ENCODE measurements around the gene TMPRSS11A.

TMPRSS11A gene

DNA sequence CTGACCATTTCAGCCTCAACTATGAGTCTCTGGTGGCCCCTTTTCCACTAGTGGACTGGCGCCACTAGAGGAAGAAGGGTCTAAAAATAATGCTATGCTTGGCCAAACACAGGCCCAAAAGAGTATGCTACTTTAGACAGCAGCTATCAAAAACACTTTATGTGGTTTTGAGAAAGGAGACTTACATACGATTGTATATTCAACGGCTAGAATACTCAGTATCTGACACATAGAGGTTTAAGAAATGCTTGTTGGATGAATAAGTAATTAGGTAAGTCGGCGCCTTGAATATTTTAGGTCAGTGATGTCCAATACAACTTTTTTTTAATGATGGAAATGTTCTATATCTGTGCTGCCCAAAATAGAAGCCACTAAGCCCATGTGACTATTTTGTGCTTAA lies 25.7 kb upstream of the TMPRSS11A start:
- Histone ChIP-seq H2AFZ (ENCODE audit: low read depth, low read length) (no peak overlapping the region), H3K79me2 (ENCODE audit: low read length) (no peaks in the 10 kb centered on the region), H4K20me1 (ENCODE audit: insufficient read depth, low read length) (no peaks in the 10 kb centered on the region), H3K9me3 (ENCODE audit: insufficient read depth, low read length) (no peaks in the 10 kb centered on the region), H3K36me3 (replicated peaks; ENCODE audit: low read depth, low read length) (no peaks in the 10 kb centered on the region), H3K4me1 (ENCODE audit: low read length) (no peaks in the 10 kb centered on the region), H3K27me3 (ENCODE audit: low read depth, low read length) (0 out of 2 replicates have a peak, but pooled peaks cover 3% of the 10 kb centered on the region), H3K4me3 (ENCODE audit: low read length) (no peak overlapping the region), H3K4me2 (ENCODE audit: low read length) (no peak overlapping the region), H3K27ac (ENCODE audit: low read length) (no peak overlapping the region), H3K9ac (ENCODE audit: low read length) (no peak overlapping the region)
- no peak for TF ChIP-seq EZH2phosphoT487 (IDR thresholded peaks at IDR 0.05; ENCODE audit: low read depth)
- TF ChIP-seq, protein P1, sequence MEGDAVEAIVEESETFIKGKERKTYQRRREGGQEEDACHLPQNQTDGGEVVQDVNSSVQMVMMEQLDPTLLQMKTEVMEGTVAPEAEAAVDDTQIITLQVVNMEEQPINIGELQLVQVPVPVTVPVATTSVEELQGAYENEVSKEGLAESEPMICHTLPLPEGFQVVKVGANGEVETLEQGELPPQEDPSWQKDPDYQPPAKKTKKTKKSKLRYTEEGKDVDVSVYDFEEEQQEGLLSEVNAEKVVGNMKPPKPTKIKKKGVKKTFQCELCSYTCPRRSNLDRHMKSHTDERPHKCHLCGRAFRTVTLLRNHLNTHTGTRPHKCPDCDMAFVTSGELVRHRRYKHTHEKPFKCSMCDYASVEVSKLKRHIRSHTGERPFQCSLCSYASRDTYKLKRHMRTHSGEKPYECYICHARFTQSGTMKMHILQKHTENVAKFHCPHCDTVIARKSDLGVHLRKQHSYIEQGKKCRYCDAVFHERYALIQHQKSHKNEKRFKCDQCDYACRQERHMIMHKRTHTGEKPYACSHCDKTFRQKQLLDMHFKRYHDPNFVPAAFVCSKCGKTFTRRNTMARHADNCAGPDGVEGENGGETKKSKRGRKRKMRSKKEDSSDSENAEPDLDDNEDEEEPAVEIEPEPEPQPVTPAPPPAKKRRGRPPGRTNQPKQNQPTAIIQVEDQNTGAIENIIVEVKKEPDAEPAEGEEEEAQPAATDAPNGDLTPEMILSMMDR (IDR thresholded peaks at IDR 0.05; ENCODE audit: low read depth, low read length): no peak

DNA sequence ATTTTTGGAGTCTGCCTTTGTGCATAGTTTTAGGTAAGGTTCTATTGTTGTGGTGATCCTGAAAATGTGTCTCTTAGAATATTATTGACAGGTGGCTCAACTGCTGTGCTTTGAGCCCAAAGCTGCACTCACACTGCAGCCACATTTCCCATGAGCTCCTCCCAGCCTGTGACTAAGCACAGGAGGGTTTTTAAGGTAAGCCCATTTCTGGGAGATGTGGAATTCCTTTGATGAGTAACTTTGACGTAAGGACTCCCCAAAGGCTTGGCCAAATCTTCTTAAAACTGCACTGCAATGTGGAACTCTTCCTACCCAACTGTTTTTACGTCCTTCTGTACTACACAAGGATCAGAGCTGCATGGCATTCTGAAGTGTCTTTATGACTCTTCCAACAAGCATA lies 20.0 kb upstream of the TMPRSS11A start:
- H3K9me3 ChIP-seq (ENCODE audit: insufficient read depth, low read length): no peaks in the 10 kb centered on the region
- H3K4me2 ChIP-seq (ENCODE audit: low read length): no peak overlapping the region
- H3K27ac ChIP-seq (ENCODE audit: low read length): no peak overlapping the region
- no peak overlapping the region for H2AFZ ChIP-seq (ENCODE audit: low read depth, low read length)
- H3K79me2 ChIP-seq (ENCODE audit: low read length): no peaks in the 10 kb centered on the region
- H3K4me1 ChIP-seq (ENCODE audit: low read length): no peaks in the 10 kb centered on the region
- H3K9ac ChIP-seq (ENCODE audit: low read length): no peak overlapping the region
- no peak overlapping the region for H3K4me3 ChIP-seq (ENCODE audit: low read length)
- 0 out of 2 replicates have a peak, but pooled peaks cover 3% of the 10 kb centered on the region for H3K27me3 ChIP-seq (ENCODE audit: low read depth, low read length)
- TF ChIP-seq, protein P1 (IDR thresholded peaks at IDR 0.05; ENCODE audit: low read depth, low read length): no peak
- no peaks in the 10 kb centered on the region for H4K20me1 ChIP-seq (ENCODE audit: insufficient read depth, low read length)
- no peaks in the 10 kb centered on the region for H3K36me3 ChIP-seq (replicated peaks; ENCODE audit: low read depth, low read length)

DNA sequence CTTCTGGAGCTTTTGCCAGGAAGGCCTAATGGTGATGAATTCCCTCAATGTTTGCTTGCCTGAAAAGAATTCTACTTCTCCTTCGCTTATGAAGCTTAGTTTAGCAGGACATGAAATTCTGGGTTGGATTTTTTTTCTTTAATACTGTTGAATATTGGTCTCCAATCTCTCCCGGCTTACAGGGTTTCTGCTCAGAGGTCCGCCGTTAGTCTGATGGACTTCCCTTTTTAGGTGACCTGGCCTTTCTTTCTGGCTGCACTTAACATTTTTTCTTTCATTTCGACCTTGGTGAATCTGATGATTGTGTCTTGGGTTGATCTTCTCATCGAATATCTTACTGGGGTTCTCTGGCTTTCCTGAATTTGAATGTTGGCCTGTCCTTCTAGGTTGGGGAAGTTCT lies 17.2 kb upstream of the TMPRSS11A start:
- Histone ChIP-seq H3K79me2 (ENCODE audit: low read length) (no peaks in the 10 kb centered on the region), H3K27ac (ENCODE audit: low read length) (no peak overlapping the region), H3K4me1 (ENCODE audit: low read length) (no peaks in the 10 kb centered on the region), H4K20me1 (ENCODE audit: insufficient read depth, low read length) (no peaks in the 10 kb centered on the region), H3K9me3 (ENCODE audit: insufficient read depth, low read length) (no peaks in the 10 kb centered on the region), H3K36me3 (replicated peaks; ENCODE audit: low read depth, low read length) (no peaks in the 10 kb centered on the region), H3K4me3 (ENCODE audit: low read length) (no peak overlapping the region), H3K4me2 (ENCODE audit: low read length) (no peak overlapping the region), H2AFZ (ENCODE audit: low read depth, low read length) (no peak overlapping the region), H3K9ac (ENCODE audit: low read length) (no peak overlapping the region), H3K27me3 (ENCODE audit: low read depth, low read length) (0 out of 2 replicates have a peak, but pooled peaks cover 3% of the 10 kb centered on the region)
- TF ChIP-seq, protein P1 (IDR thresholded peaks at IDR 0.05; ENCODE audit: low read depth, low read length): no peak
- no peak for TF ChIP-seq EZH2phosphoT487 (IDR thresholded peaks at IDR 0.05; ENCODE audit: low read depth)

DNA sequence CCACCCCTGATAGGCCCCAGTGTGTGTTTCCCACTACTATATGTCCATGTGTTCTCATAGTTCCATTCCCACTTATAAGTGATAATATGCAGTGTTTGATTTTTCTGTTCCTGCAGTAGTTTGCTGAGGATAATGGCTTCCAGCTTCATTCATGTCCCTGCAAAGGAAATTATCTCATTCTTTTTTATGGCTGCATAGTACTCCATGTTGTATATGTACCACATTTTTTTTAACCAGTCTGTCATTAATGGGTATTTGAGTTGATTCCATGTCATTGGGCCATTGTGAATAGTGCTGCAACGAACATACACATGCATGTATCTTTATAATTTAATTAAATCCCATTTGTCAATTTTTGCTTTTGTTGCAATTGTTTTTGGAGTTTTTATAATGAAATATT lies 10.3 kb upstream of the TMPRSS11A start:
- no peak overlapping the region for H3K4me2 ChIP-seq (ENCODE audit: low read length)
- H3K27me3 ChIP-seq (ENCODE audit: low read depth, low read length): no peaks in the 10 kb centered on the region
- no peak overlapping the region for H3K9ac ChIP-seq (ENCODE audit: low read length)
- H3K27ac ChIP-seq (ENCODE audit: low read length): no peak overlapping the region
- no peaks in the 10 kb centered on the region for H3K36me3 ChIP-seq (replicated peaks; ENCODE audit: low read depth, low read length)
- H4K20me1 ChIP-seq (ENCODE audit: insufficient read depth, low read length): no peaks in the 10 kb centered on the region
- no peaks in the 10 kb centered on the region for H3K9me3 ChIP-seq (ENCODE audit: insufficient read depth, low read length)
- H2AFZ ChIP-seq (ENCODE audit: low read depth, low read length): no peak overlapping the region
- no peak for TF ChIP-seq EZH2phosphoT487 (IDR thresholded peaks at IDR 0.05; ENCODE audit: low read depth)
- TF ChIP-seq, protein P1 (IDR thresholded peaks at IDR 0.05; ENCODE audit: low read depth, low read length): no peak
- H3K4me3 ChIP-seq (ENCODE audit: low read length): no peak overlapping the region
- H3K4me1 ChIP-seq (ENCODE audit: low read length): no peaks in the 10 kb centered on the region
- H3K79me2 ChIP-seq (ENCODE audit: low read length): no peaks in the 10 kb centered on the region
